GM20000 (cell line): ENCODE measurements around the gene KRT1.

ENCODE experiments used
- DNase-seq: peaks from one replicate; pipeline ENCODE4 v3.0.0; 2012; ENCODE audit warnings: low spot score
- CTCF ChIP-seq: IDR thresholded peaks from 2 replicates; pipeline ENCODE4 v1.5.1; 2012; ENCODE audit warnings: mild to moderate bottlenecking, control low read depth; ENCODE audit errors: extremely low read depth, missing control alignments

KRT1 gene

GRCh38 chr12:52680363-52680762 lies at the start of gene KRT1:
KRT1 (minus strand) TSS chr12:52680407; CDS start chr12:52680348, 59 bp downstream.
- no peak for TF ChIP-seq CTCF
- no peak for DNase-seq

- no peak for DNase-seq
- no peak for TF ChIP-seq CTCF
Measured at GRCh38 chr12:52729147-52729546, 48.9 kb upstream of the KRT1 start.

GRCh38 chr12:52728374-52728773 lies 48.2 kb upstream of the KRT1 start:
- no peak for DNase-seq
- no peak for TF ChIP-seq CTCF

- TF ChIP-seq CTCF, result no peak
Measured at GRCh38 chr12:52727037-52727436, 46.8 kb upstream of the KRT1 start.

GRCh38 chr12:52726451-52726850 lies 46.2 kb upstream of the KRT1 start:
- DNase-seq, result no peak
- no peak for TF ChIP-seq CTCF

More at GRCh38 chr12:52727037-52727436, 46.8 kb upstream of the KRT1 start:
- no peak for DNase-seq

GRCh38 chr12:52724384-52724783 lies 44.2 kb upstream of the KRT1 start:
- no peak for DNase-seq
- no peak for TF ChIP-seq CTCF

GRCh38 chr12:52722680-52723079 lies 42.5 kb upstream of the KRT1 start:
- DNase-seq, result no peak
- no peak for TF ChIP-seq CTCF
